Effector memory CD4-positive, alpha-beta T cell (primary cell): Measurements from ENCODE around the gene C2orf81.
"Not testable (repeated sequence)": the region's sequence is repeated elsewhere in the genome, so short reads cannot be mapped to it uniquely, and the experiment has no call there.

Experiments used
- DNase-seq, 3 donors: peaks; one replicate each; pipeline ENCODE4 v3.0.0-alpha.2; 2020
- H3K27ac ChIP-seq: 2 replicates; pipeline ENCODE4 v1.7.0; 2013; ENCODE audit warnings: mild to moderate bottlenecking, low read length, moderate library complexity; ENCODE audit not compliant: insufficient read depth, poor library complexity, severe bottlenecking
- H3K27me3 ChIP-seq: replicated peaks from 2 replicates; pipeline ENCODE4 v1.7.0; 2013; ENCODE audit warnings: mild to moderate bottlenecking, low read length; ENCODE audit not compliant: insufficient read depth, control insufficient read depth, poor library complexity, severe bottlenecking
- H3K36me3 ChIP-seq: 2 replicates; pipeline ENCODE4 v1.7.0; 2013; ENCODE audit warnings: mild to moderate bottlenecking, low read length, moderate library complexity; ENCODE audit not compliant: control insufficient read depth, insufficient read depth
- H3K4me1 ChIP-seq: 2 replicates; pipeline ENCODE4 v1.7.0; 2013; ENCODE audit warnings: low read length, mild to moderate bottlenecking; ENCODE audit not compliant: control insufficient read depth, insufficient read depth, poor library complexity, severe bottlenecking
- H3K4me3 ChIP-seq: 2 replicates; pipeline ENCODE4 v1.7.0; 2013; ENCODE audit warnings: low read length, low read depth, mild to moderate bottlenecking; ENCODE audit not compliant: insufficient read depth, poor library complexity, severe bottlenecking
- H3K9me3 ChIP-seq: 2 replicates; pipeline ENCODE4 v1.7.0; 2013; ENCODE audit warnings: mild to moderate bottlenecking, low read length, moderate library complexity; ENCODE audit not compliant: control insufficient read depth

Gene C2orf81

DNA sequence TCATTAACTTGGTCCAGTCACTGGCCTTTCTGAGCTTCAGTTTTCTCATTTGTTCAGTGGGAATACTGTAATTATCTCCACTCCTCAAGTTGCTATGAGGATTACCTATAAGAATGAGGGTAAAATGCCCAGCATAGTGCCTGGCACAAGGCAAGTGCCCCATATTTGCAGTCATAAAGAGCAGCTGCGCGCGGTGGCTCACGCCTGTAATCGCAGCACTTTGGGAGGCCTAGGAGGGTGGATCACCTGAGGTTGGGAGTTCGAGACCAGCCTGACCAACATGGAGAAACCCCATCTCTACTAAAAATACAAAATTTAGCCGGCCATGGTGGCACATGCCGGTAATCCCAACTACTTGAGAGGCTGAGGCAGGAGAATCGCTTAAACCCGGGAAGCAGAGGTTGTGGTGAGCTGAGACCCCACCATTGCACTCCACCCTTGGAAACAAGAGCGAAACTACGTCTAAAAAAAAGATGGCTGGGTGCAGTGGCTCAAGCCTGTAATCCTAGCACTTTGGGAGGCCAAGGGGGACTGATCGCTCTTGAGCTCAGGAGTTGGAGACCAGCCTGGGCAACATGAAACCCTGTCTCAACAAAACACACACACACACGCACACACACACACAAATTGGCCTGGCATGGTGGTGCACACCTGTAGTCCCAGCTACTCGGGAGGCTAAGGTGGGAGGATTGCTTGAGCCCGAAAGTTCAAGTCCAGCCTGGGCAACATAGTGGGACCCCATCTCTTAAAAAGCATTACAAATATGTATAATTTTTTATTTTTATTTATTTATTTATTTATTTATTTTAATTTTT lies 21.3 kb upstream of the C2orf81 start:
- H3K36me3 ChIP-seq, H3K9me3 ChIP-seq, H3K4me3 ChIP-seq, H3K27ac ChIP-seq, DNase-seq: not testable (repeated sequence)
- Histone ChIP-seq H3K4me1 (peaks cover 19% of the 10 kb centered on the region), H3K27me3 (peaks cover 37% of the 10 kb centered on the region)

GRCh38 chr2:74441690-74442482 lies 20.5 kb upstream of the C2orf81 start, which contains the start of gene RTKN:
TSS of gene RTKN (minus strand) at chr2:74441937. CDS start at chr2:74441816, 121 bp downstream.
- no peaks in the 10 kb centered on the region for H3K9me3 ChIP-seq
- peaks cover 37% of the 10 kb centered on the region for H3K27me3 ChIP-seq
- no peak within 1 kb of the TSS for H3K27ac ChIP-seq
- H3K4me3 ChIP-seq = peak within 1 kb of the TSS; percentile 35
- H3K4me1 ChIP-seq = peaks cover 19% of the 10 kb centered on the region
- peak in 1 of 3 donors; percentile 34 for DNase-seq
- H3K36me3 ChIP-seq = no peaks in the 10 kb centered on the region

DNA sequence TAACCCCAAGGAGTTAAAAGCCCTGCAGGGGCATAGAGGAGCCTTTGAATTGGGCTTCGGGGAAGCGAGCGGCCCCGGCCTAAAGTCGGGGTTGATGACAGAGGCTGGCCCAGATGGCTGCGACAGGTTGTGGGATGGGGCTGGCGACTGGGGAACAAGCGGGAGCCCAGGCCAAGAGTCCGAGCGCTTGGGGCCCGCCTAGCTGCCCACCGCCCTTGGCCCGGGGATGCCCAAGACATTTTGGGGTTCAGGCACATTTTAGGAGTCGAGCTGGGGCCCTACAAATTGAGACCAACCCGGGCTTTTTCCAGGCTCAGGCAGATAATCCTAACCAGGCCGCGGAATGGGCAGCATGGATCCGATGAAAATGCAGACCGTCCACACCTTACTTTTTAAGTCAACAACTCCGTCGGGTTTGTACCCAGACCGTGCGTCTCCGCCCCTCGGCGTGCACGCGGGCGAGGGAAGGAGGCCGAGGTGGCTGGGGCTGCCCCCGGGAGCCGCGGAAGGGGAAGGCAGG lies 19.8 kb upstream of the C2orf81 start:
- H3K4me3 ChIP-seq = peak overlapping the region; percentile 35
- no peak overlapping the region for H3K27ac ChIP-seq
- DNase-seq = no peak
- H3K36me3 ChIP-seq = no peaks in the 10 kb centered on the region
- no peaks in the 10 kb centered on the region for H3K9me3 ChIP-seq
- H3K27me3 ChIP-seq = peaks cover 37% of the 10 kb centered on the region
- peaks cover 19% of the 10 kb centered on the region for H3K4me1 ChIP-seq

DNA sequence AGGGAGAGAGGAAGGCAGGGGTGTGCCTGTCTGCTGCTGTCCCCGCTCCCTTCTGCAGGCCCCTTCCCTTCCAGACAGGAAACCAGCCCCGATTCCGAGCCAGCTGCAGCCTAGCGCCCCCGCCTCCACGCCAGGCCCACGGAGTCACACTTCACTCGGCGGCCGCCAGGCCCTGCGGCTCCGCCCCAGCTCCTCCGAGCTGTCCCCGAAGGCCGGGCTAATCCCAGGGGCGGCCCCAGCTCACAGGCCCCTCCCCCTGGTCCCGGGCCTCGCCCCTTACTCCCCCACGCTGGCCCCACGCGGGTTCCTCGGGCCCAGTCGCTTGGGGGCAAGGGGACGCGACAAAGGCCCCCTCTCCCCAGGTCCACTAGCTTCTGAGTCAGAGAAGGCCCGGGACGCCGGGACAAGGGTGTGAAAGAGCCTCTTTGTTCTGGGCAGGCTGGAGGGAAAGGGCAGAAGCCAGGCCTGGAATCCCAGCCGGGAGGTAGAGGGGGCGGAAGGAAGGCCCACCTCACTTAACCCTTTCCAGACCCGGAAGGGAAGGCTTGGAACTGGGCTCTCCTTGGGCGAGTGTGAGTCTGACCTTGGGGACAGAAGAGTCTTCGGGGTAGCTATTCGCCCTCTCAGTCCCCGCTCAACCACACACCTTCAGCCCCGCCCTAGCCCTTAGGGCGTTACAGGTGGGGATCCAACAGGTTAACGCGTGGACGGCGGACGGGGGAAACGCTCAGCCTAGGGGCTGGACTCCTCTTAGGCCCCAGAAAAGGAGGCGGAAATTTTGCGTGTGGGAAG lies 19.2 kb upstream of the C2orf81 start:
- no peak overlapping the region for H3K27ac ChIP-seq
- peaks cover 37% of the 10 kb centered on the region for H3K27me3 ChIP-seq
- H3K4me3 ChIP-seq = no peak overlapping the region
- H3K4me1 ChIP-seq = peaks cover 19% of the 10 kb centered on the region
- DNase-seq = no peak
- H3K36me3 ChIP-seq = no peaks in the 10 kb centered on the region
- H3K9me3 ChIP-seq = no peaks in the 10 kb centered on the region

- peaks cover 37% of the 10 kb centered on the region for H3K27me3 ChIP-seq
- DNase-seq = no peak
- no peaks in the 10 kb centered on the region for H3K9me3 ChIP-seq
- no peaks in the 10 kb centered on the region for H3K36me3 ChIP-seq
- no peak overlapping the region for H3K27ac ChIP-seq
- H3K4me3 ChIP-seq = no peak overlapping the region
- H3K4me1 ChIP-seq = peaks cover 19% of the 10 kb centered on the region
Observed at GRCh38 chr2:74439803-74440377, 18.5 kb upstream of the C2orf81 start.

GRCh38 chr2:74439373-74439772 lies 18.0 kb upstream of the C2orf81 start:
- DNase-seq = no peak
- Histone ChIP-seq H3K4me1 (peaks cover 19% of the 10 kb centered on the region), H3K9me3 (no peaks in the 10 kb centered on the region), H3K4me3 (no peak overlapping the region), H3K27me3 (peaks cover 37% of the 10 kb centered on the region), H3K27ac (no peak overlapping the region), H3K36me3 (no peaks in the 10 kb centered on the region)

DNA sequence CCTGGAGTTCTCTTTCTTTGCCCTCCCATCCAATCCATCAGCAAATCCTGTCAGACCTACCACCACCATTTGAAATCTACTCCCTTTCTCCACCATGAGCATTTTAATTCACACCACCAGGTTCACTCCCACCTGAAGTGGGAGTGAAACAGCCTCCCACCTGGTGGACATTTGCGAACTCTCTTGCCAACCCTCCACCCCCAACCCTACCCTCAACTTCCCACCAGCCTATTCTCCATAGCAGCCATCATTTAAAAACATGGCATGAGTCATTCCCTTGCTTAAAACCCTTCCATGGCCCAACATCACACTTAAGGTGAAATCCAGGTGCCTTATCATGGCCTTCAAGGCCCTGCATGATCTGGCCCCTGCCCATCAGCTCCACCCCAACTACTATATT lies 16.8 kb upstream of the C2orf81 start:
- H3K27ac ChIP-seq = no peak overlapping the region
- H3K36me3 ChIP-seq = no peaks in the 10 kb centered on the region
- no peak overlapping the region for H3K4me3 ChIP-seq
- DNase-seq = no peak
- no peaks in the 10 kb centered on the region for H3K9me3 ChIP-seq
- H3K4me1 ChIP-seq = peaks cover 19% of the 10 kb centered on the region
- H3K27me3 ChIP-seq = peaks cover 37% of the 10 kb centered on the region

GRCh38 chr2:74436848-74437695 lies 15.7 kb upstream of the C2orf81 start:
- no peak overlapping the region for H3K27ac ChIP-seq
- no peak for DNase-seq
- no peaks in the 10 kb centered on the region for H3K9me3 ChIP-seq
- peaks cover 16% of the 10 kb centered on the region for H3K4me1 ChIP-seq
- no peak overlapping the region for H3K4me3 ChIP-seq
- no peaks in the 10 kb centered on the region for H3K36me3 ChIP-seq
- H3K27me3 ChIP-seq = peaks cover 28% of the 10 kb centered on the region
